ENCODE data around the gene NID1. TPM values are rescaled to one million over a fixed set of nuclear protein-coding genes. Genes with fewer than 3 reads are reported as not detected.

The NID1 gene
- total RNA-seq, 1 experiment from 2014 or later = 19.2 TPM

DNA sequence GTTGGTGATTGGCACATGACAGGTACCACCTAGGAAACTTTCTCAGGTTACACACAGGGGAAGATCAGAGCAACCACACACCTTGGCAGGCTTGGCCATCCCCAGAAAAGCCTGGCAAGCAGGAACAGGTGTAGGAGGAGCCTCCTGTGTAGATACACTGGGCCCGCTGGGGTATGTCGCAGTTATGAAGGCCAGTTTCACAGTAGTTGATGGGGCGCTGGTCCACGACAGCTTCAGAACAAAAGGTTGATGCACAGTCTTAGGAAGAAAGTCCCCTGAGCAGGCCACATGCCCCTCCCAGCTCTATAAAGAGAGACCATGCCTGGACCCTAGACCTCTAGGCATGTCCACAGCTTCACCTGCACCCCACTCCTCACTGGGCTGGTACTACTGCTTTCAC lies 51.6 kb downstream of the NID1 start:
- ChIA-PET POLR2A (no interaction called here), CTCF (no interaction called here)
- peaks cover 4% of the 10 kb centered on the region for H3K4me1 Mint-ChIP-seq
- H3K9me3 Mint-ChIP-seq = no peaks in the 10 kb centered on the region
- ATAC-seq (no peak), DNase-seq (ENCODE audit: low spot score) (no peak)
- H3K27ac Mint-ChIP-seq = no peak overlapping the region
- H3K4me3 Mint-ChIP-seq = no peak overlapping the region
- no peak for TF ChIP-seq NFYB (CRISPR knock-in tag; conservative IDR thresholded peaks at IDR 0.05; ENCODE audit: low read depth)
- no peak for TF ChIP-seq ESRRA (CRISPR knock-in tag; IDR thresholded peaks at IDR 0.05; ENCODE audit: borderline replicate concordance)
- TF ChIP-seq, protein P1, sequence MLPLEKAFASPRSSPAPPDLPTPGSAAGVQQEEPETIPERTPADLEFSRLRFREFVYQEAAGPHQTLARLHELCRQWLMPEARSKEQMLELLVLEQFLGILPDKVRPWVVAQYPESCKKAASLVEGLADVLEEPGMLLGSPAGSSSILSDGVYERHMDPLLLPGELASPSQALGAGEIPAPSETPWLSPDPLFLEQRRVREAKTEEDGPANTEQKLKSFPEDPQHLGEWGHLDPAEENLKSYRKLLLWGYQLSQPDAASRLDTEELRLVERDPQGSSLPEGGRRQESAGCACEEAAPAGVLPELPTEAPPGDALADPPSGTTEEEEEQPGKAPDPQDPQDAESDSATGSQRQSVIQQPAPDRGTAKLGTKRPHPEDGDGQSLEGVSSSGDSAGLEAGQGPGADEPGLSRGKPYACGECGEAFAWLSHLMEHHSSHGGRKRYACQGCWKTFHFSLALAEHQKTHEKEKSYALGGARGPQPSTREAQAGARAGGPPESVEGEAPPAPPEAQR (CRISPR knock-in tag; IDR thresholded peaks at IDR 0.05) = no peak
- no peak for TF ChIP-seq SOX15 (CRISPR knock-in tag; IDR thresholded peaks at IDR 0.05)
- TF ChIP-seq, protein P2, sequence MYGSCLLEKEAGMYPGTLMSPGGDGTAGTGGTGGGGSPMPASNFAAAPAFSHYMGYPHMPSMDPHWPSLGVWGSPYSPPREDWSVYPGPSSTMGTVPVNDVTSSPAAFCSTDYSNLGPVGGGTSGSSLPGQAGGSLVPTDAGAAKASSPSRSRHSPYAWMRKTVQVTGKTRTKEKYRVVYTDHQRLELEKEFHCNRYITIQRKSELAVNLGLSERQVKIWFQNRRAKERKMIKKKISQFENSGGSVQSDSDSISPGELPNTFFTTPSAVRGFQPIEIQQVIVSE (CRISPR knock-in tag; IDR thresholded peaks at IDR 0.05; ENCODE audit: borderline replicate concordance) = no peak
- no peak for TF ChIP-seq ELF4 (CRISPR knock-in tag; IDR thresholded peaks at IDR 0.05; ENCODE audit: low read depth)
- TF ChIP-seq GTF2I (CRISPR knock-in tag; conservative IDR thresholded peaks at IDR 0.05) = no peak
- no peak for TF ChIP-seq ZNF263 (CRISPR knock-in tag; IDR thresholded peaks at IDR 0.05; ENCODE audit: low read depth)
- no peak for TF ChIP-seq NR1H2 (CRISPR knock-in tag; IDR thresholded peaks at IDR 0.05)
- TF ChIP-seq ZNF423 (CRISPR knock-in tag; IDR thresholded peaks at IDR 0.05) = no peak
- no peak for TF ChIP-seq FOXJ3 (CRISPR knock-in tag; IDR thresholded peaks at IDR 0.05; ENCODE audit: borderline replicate concordance)
- TF ChIP-seq, protein P3, sequence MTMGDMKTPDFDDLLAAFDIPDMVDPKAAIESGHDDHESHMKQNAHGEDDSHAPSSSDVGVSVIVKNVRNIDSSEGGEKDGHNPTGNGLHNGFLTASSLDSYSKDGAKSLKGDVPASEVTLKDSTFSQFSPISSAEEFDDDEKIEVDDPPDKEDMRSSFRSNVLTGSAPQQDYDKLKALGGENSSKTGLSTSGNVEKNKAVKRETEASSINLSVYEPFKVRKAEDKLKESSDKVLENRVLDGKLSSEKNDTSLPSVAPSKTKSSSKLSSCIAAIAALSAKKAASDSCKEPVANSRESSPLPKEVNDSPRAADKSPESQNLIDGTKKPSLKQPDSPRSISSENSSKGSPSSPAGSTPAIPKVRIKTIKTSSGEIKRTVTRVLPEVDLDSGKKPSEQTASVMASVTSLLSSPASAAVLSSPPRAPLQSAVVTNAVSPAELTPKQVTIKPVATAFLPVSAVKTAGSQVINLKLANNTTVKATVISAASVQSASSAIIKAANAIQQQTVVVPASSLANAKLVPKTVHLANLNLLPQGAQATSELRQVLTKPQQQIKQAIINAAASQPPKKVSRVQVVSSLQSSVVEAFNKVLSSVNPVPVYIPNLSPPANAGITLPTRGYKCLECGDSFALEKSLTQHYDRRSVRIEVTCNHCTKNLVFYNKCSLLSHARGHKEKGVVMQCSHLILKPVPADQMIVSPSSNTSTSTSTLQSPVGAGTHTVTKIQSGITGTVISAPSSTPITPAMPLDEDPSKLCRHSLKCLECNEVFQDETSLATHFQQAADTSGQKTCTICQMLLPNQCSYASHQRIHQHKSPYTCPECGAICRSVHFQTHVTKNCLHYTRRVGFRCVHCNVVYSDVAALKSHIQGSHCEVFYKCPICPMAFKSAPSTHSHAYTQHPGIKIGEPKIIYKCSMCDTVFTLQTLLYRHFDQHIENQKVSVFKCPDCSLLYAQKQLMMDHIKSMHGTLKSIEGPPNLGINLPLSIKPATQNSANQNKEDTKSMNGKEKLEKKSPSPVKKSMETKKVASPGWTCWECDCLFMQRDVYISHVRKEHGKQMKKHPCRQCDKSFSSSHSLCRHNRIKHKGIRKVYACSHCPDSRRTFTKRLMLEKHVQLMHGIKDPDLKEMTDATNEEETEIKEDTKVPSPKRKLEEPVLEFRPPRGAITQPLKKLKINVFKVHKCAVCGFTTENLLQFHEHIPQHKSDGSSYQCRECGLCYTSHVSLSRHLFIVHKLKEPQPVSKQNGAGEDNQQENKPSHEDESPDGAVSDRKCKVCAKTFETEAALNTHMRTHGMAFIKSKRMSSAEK (CRISPR knock-in tag; IDR thresholded peaks at IDR 0.05; ENCODE audit: borderline replicate concordance) = no peak
- TF ChIP-seq, protein P4, sequence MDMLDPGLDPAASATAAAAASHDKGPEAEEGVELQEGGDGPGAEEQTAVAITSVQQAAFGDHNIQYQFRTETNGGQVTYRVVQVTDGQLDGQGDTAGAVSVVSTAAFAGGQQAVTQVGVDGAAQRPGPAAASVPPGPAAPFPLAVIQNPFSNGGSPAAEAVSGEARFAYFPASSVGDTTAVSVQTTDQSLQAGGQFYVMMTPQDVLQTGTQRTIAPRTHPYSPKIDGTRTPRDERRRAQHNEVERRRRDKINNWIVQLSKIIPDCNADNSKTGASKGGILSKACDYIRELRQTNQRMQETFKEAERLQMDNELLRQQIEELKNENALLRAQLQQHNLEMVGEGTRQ (CRISPR knock-in tag; IDR thresholded peaks at IDR 0.05) = no peak
- TF ChIP-seq ZBTB21 (CRISPR knock-in tag; IDR thresholded peaks at IDR 0.05; ENCODE audit: borderline replicate concordance) = no peak
- TF ChIP-seq, protein P5, sequence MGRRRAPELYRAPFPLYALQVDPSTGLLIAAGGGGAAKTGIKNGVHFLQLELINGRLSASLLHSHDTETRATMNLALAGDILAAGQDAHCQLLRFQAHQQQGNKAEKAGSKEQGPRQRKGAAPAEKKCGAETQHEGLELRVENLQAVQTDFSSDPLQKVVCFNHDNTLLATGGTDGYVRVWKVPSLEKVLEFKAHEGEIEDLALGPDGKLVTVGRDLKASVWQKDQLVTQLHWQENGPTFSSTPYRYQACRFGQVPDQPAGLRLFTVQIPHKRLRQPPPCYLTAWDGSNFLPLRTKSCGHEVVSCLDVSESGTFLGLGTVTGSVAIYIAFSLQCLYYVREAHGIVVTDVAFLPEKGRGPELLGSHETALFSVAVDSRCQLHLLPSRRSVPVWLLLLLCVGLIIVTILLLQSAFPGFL (CRISPR knock-in tag; IDR thresholded peaks at IDR 0.05; ENCODE audit: borderline replicate concordance) = no peak
- no peak for TF ChIP-seq NR2C2 (CRISPR knock-in tag; IDR thresholded peaks at IDR 0.05)
- no peak for TF ChIP-seq SMAD4 (CRISPR knock-in tag; IDR thresholded peaks at IDR 0.05)
- no peaks in the 10 kb centered on the region for H3K36me3 Mint-ChIP-seq
- no peaks in the 10 kb centered on the region for H3K27me3 Mint-ChIP-seq (ENCODE audit: low read depth)

DNA sequence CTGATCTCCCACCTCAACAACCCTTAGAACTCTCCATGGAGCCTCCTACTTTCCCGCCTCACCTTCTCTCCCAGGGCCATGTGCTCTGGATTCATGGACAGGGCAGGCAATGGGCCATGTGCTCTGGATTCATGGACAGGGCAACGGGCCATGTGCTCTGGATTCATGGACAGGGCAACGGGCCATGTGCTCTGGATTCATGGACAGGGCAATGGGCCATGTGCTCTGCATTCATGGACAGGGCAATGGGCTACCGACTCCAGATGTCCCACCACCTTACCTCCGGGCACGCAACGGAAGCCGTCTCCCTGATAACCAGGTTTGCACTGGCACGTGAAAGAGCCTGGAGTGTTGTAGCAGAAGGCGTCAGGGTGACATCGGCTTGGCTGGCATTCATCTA lies 53.2 kb downstream of the NID1 start:
- H3K4me1 Mint-ChIP-seq = peaks cover 4% of the 10 kb centered on the region
- H3K27ac Mint-ChIP-seq = no peak overlapping the region
- ChIA-PET POLR2A (no interaction called here), CTCF (no interaction called here)
- ATAC-seq (no peak), DNase-seq (ENCODE audit: low spot score) (no peak)
- H3K9me3 Mint-ChIP-seq = no peaks in the 10 kb centered on the region
- TF ChIP-seq FOXP1 (CRISPR knock-in tag; IDR thresholded peaks at IDR 0.05; ENCODE audit: borderline replicate concordance) = no peak
- TF ChIP-seq PRRX2 (CRISPR knock-in tag; IDR thresholded peaks at IDR 0.05) = no peak
- TF ChIP-seq MXD4 (CRISPR knock-in tag; IDR thresholded peaks at IDR 0.05; ENCODE audit: borderline replicate concordance) = no peak
- no peak overlapping the region for H3K4me3 Mint-ChIP-seq
- H3K36me3 Mint-ChIP-seq = no peaks in the 10 kb centered on the region; the same call in 1 of the 2 replicates
- no peaks in the 10 kb centered on the region for H3K27me3 Mint-ChIP-seq (ENCODE audit: low read depth)
